Thyroid gland (tissue), 4 donors: ENCODE results near the gene SUN1. TPM values are rescaled to one million over a fixed set of nuclear protein-coding genes. Genes with fewer than 3 reads are reported as not detected.

Experiments
- DNase-seq, 2 donors: peaks; one replicate each; pipeline ENCODE4 v3.0.0-alpha.2; 2019
- H3K27ac ChIP-seq, 3 donors: fragments of 200-600 bp; sonication (generic); 1 replicate in 2 of 3; 2 replicates in 1 of 3; pipeline ENCODE4 v1.5.1; 2016 to 2019; ENCODE audit warnings: mild to moderate bottlenecking in 1 of 3, moderate library complexity in 1 of 3
- H3K27me3 ChIP-seq: fragments of 200-600 bp; sonication (generic); one replicate; pipeline ENCODE4 v1.5.1; 2019
- H3K36me3 ChIP-seq, 2 donors: fragments of 200-600 bp; sonication (generic); one replicate each; pipeline ENCODE4 v1.5.1; 2016 to 2019
- H3K4me1 ChIP-seq, 2 donors: fragments of 200-600 bp; sonication (generic); one replicate each; pipeline ENCODE4 v1.5.1; 2017 to 2019
- H3K4me3 ChIP-seq, 3 donors: fragments of 200-600 bp; sonication (generic); replicated peaks in 1 of 3; 1 replicate in 2 of 3; 2 replicates in 1 of 3; pipeline ENCODE4 v1.5.1; 2016; ENCODE audit warnings: mild to moderate bottlenecking in 1 of 3
- H3K9me3 ChIP-seq: fragments of 200-600 bp; sonication (generic); one replicate; pipeline ENCODE4 v1.5.1; 2017
- CTCF ChIP-seq, 6 experiments: fragments of 200-600 bp in 3 of 6; fragments of 450-650 bp in 3 of 6; sonication (generic) in 3 of 6; IDR thresholded peaks; one replicate each; pipeline ENCODE4 v1.5.1; 2016 to 2019; ENCODE audit warnings: antibody characterized with exemption in 6 of 6, mild to moderate bottlenecking in 2 of 6, inconsistent platforms in 1 of 6, moderate library complexity in 1 of 6
- POLR2A ChIP-seq, 2 donors: fragments of 450-650 bp; IDR thresholded peaks; one replicate each; pipeline ENCODE4 v1.6.1; 2017; ENCODE audit warnings: antibody characterized with exemption in 2 of 2, mild to moderate bottlenecking in 2 of 2, moderate library complexity in 1 of 2
- WGBS, 2 donors: methylation state at CpG; one replicate each; pipeline ENCODE4 v1.1.5; 2017; 5-methylcytosine and 5-hydroxymethylcytosine counted together
- intact Hi-C: fragments of 100-400 bp; cut with DNase I; formaldehyde crosslinking; loops from one replicate; pipeline ENCODE4 v1.15.1; 2023
- total RNA-seq, 4 donors: library from RNA; depleted of rRNA; stranded (reverse); fragments of >200 nt; gene quantifications; one replicate each; pipeline ENCODE4 v1.2.3, GENCODE V29; 2016

SUN1 gene
- total RNA-seq, 4 donors from 2014 or later = 146 to 260 (median 186) TPM

- peaks cover 0 to 4% of the 10 kb centered on the region in 2 donors for H3K36me3 ChIP-seq
- no peaks in the 10 kb centered on the region for H3K27me3 ChIP-seq
- H3K27ac ChIP-seq = no peak overlapping the region
- DNase-seq = peak; percentile 64 to 71
- peaks cover 0 to 12% of the 10 kb centered on the region in 2 donors for H3K4me1 ChIP-seq
- H3K4me3 ChIP-seq = no peak overlapping the region
- TF ChIP-seq POLR2A (IDR thresholded peaks at IDR 0.05) (no peak), CTCF (IDR thresholded peaks at IDR 0.05) (no peak)
- WGBS, 2 donors = 20 to 44% methylated on average over 8 to 14 of the region's 24 CpGs
- intact Hi-C loops = no loop called here
- no peaks in the 10 kb centered on the region for H3K9me3 ChIP-seq
Measured at GRCh38 chr7:901388-902154, 69.3 kb downstream of the SUN1 start.

- Histone ChIP-seq H3K36me3 (no peaks in the 10 kb centered on the region), H3K9me3 (no peaks in the 10 kb centered on the region), H3K27me3 (no peaks in the 10 kb centered on the region), H3K4me1 (peaks cover 0 to 10% of the 10 kb centered on the region in 2 donors), H3K4me3 (no peak overlapping the region), H3K27ac (no peak overlapping the region)
- DNase-seq = no peak
- intact Hi-C loops = no loop called here
- 91 to 92% methylated on average over 22 of the region's 22 CpGs for WGBS, 2 donors
- TF ChIP-seq POLR2A (IDR thresholded peaks at IDR 0.05) (no peak), CTCF (IDR thresholded peaks at IDR 0.05) (no peak)
Measured at GRCh38 chr7:902996-903395, 70.7 kb downstream of the SUN1 start.

- H3K4me3 ChIP-seq = no peak overlapping the region
- no peak for DNase-seq
- no peaks in the 10 kb centered on the region for H3K9me3 ChIP-seq
- TF ChIP-seq CTCF (IDR thresholded peaks at IDR 0.05) (no peak), POLR2A (IDR thresholded peaks at IDR 0.05) (no peak)
- no peak overlapping the region for H3K27ac ChIP-seq
- intact Hi-C loops = no loop called here
- no peaks in the 10 kb centered on the region for H3K27me3 ChIP-seq
- H3K36me3 ChIP-seq = no peaks in the 10 kb centered on the region
- H3K4me1 ChIP-seq = peaks cover 0 to 11% of the 10 kb centered on the region in 2 donors
- 88 to 93% methylated on average over 29 to 33 of the region's 37 CpGs for WGBS, 2 donors
Measured at GRCh38 chr7:903921-904755, 71.9 kb downstream of the SUN1 start.

GRCh38 chr7:904847-905246, 72.6 kb downstream of the SUN1 start:
- H3K9me3 ChIP-seq = no peaks in the 10 kb centered on the region
- intact Hi-C loops = no loop called here
- 44 to 73% methylated on average over 12 to 16 of the region's 20 CpGs for WGBS, 2 donors
- H3K27ac ChIP-seq = no peak overlapping the region
- no peaks in the 10 kb centered on the region for H3K36me3 ChIP-seq
- H3K27me3 ChIP-seq = no peaks in the 10 kb centered on the region
- no peak overlapping the region for H3K4me3 ChIP-seq
- peaks cover 6 to 11% of the 10 kb centered on the region in 2 donors for H3K4me1 ChIP-seq
- TF ChIP-seq CTCF (IDR thresholded peaks at IDR 0.05) = no peak
- TF ChIP-seq POLR2A (IDR thresholded peaks at IDR 0.05) = no peak
- DNase-seq = no peak

GRCh38 chr7:906776-907157, 74.5 kb downstream of the SUN1 start:
- no peak overlapping the region for H3K4me3 ChIP-seq
- intact Hi-C loops = no loop called here
- H3K36me3 ChIP-seq = no peaks in the 10 kb centered on the region
- H3K9me3 ChIP-seq = no peaks in the 10 kb centered on the region
- no peaks in the 10 kb centered on the region for H3K27me3 ChIP-seq
- TF ChIP-seq CTCF (IDR thresholded peaks at IDR 0.05) = no peak
- no peak for TF ChIP-seq POLR2A (IDR thresholded peaks at IDR 0.05)
- WGBS, 2 donors = 70 to 82% methylated on average over 9 to 10 of the region's 10 CpGs
- DNase-seq = no peak
- no peak overlapping the region for H3K27ac ChIP-seq
- peaks cover 4 to 6% of the 10 kb centered on the region in 2 donors for H3K4me1 ChIP-seq
